Panc1 (cell line): ENCODE data around the gene HJURP. TPM values are rescaled to one million over a fixed set of nuclear protein-coding genes. Genes with fewer than 3 reads are reported as not detected.

Experiments
- ATAC-seq: fragments of 200-7000 bp; cut with Tn5 transposase; 2 replicates; pipeline ENCODE4 v1.9.1; 2020; ENCODE audit warnings: mild to moderate bottlenecking, moderate library complexity
- BruUV-seq: library from RNA; stranded (reverse); fragments of 400-500 nt; replicated peaks from 2 replicates; lab custom pipeline; 2021; lab: Mats Ljungman, UMichigan
- CTCF ChIA-PET: fragments of 300-600 bp; sonication (Branson Sonifier 250); formaldehyde crosslinking; loops from one replicate; lab custom pipeline; 2022; ENCODE audit warnings: antibody characterized with exemption; lab: Charles Lee
- POLR2A ChIA-PET: fragments of 300-600 bp; sonication (Branson Sonifier 250); formaldehyde crosslinking; loops from one replicate; lab custom pipeline; 2022; ENCODE audit warnings: antibody characterized with exemption; lab: Charles Lee
- DNase-seq: peaks from one replicate; pipeline ENCODE4 v3.0.0-alpha.2; 2010; ENCODE audit warnings: low read depth, low spot score
- H3K27ac ChIP-seq: 2 replicates; pipeline ENCODE4 v1.5.1; 2011; ENCODE audit warnings: mild to moderate bottlenecking, low read length, inconsistent platforms
- H3K27me3 ChIP-seq: fragments of 200-500 bp; sonication (Bioruptor generic); 2 replicates; pipeline ENCODE4 v1.6.0; 2014; ENCODE audit warnings: low read length, inconsistent platforms; ENCODE audit not compliant: control insufficient read depth, insufficient read depth
- H3K36me3 ChIP-seq: fragments of 200-500 bp; sonication (Bioruptor generic); 2 replicates; pipeline ENCODE4 v1.5.1; 2014; ENCODE audit warnings: inconsistent platforms, mild to moderate bottlenecking, low read length, moderate library complexity; ENCODE audit not compliant: control insufficient read depth, insufficient read depth
- H3K4me1 ChIP-seq: 2 replicates; pipeline ENCODE4 v1.5.1; 2011; ENCODE audit warnings: inconsistent platforms, mild to moderate bottlenecking, low read length, moderate library complexity; ENCODE audit not compliant: control insufficient read depth, insufficient read depth
- H3K4me3 ChIP-seq, 2 experiments: 2 replicates each; pipeline ENCODE4 v1.5.1; 2011 to 2012; ENCODE audit warnings: low read depth in 2 of 2, low read length in 2 of 2, mild to moderate bottlenecking in 2 of 2, inconsistent platforms in 1 of 2, moderate library complexity in 1 of 2
- H3K9me3 ChIP-seq: fragments of 200-500 bp; sonication (Bioruptor generic); 2 replicates; pipeline ENCODE4 v1.5.1; 2014; ENCODE audit warnings: low read depth, mild to moderate bottlenecking, inconsistent platforms, low read length, moderate library complexity; ENCODE audit not compliant: control insufficient read depth, insufficient read depth
- POLR2AphosphoS5 ChIP-seq: IDR thresholded peaks from 2 replicates; pipeline ENCODE4 v1.6.1; 2012; ENCODE audit warnings: mild to moderate bottlenecking, low read depth, low read length, moderate library complexity
- SIN3A ChIP-seq: IDR thresholded peaks from 2 replicates; pipeline ENCODE4 v1.6.1; 2012; ENCODE audit warnings: low read depth, mild to moderate bottlenecking, low read length, moderate library complexity, borderline replicate concordance; ENCODE audit not compliant: insufficient read depth
- TCF7L2 ChIP-seq: IDR thresholded peaks from 2 replicates; pipeline ENCODE4 v1.6.1; 2011; ENCODE audit warnings: mild to moderate bottlenecking, low read depth, low read length, inconsistent platforms
- in situ Hi-C: cut with HindIII; loops from 2 replicates; pipeline ENCODE4 v1.10.0; 2016; ENCODE audit warnings: low sequenced_read_pairs, low pct_unique_long_range_greater_than_20kb
- intact Hi-C: fragments of 100-400 bp; cut with micrococcal nuclease; formaldehyde crosslinking; loops from one replicate; pipeline ENCODE4 v1.10.0; 2022; ENCODE audit not compliant: unreplicated experiment
- total RNA-seq: library from RNA; stranded (reverse); gene quantifications from one replicate; pipeline ENCODE4 v1.2.1, GENCODE V29; 2021; ENCODE audit not compliant: unreplicated experiment
- TF ChIP-seq, protein P1 (sequence below), 2 experiments: IDR thresholded peaks; 2 replicates each; pipeline ENCODE4 v1.6.1; 2011 to 2012; ENCODE audit warnings: low read depth in 2 of 2, control low read depth in 1 of 2, low read length in 1 of 2, mild to moderate bottlenecking in 1 of 2, moderate library complexity in 1 of 2; ENCODE audit not compliant: insufficient read depth in 1 of 2
- TF ChIP-seq, protein P2 (sequence below): fragments of 450-650 bp; IDR thresholded peaks from 2 replicates; pipeline ENCODE4 v1.5.1; 2017; ENCODE audit warnings: mild to moderate bottlenecking

The HJURP gene
- total RNA-seq, 1 experiment from 2014 or later, result 87.0 TPM

DNA sequence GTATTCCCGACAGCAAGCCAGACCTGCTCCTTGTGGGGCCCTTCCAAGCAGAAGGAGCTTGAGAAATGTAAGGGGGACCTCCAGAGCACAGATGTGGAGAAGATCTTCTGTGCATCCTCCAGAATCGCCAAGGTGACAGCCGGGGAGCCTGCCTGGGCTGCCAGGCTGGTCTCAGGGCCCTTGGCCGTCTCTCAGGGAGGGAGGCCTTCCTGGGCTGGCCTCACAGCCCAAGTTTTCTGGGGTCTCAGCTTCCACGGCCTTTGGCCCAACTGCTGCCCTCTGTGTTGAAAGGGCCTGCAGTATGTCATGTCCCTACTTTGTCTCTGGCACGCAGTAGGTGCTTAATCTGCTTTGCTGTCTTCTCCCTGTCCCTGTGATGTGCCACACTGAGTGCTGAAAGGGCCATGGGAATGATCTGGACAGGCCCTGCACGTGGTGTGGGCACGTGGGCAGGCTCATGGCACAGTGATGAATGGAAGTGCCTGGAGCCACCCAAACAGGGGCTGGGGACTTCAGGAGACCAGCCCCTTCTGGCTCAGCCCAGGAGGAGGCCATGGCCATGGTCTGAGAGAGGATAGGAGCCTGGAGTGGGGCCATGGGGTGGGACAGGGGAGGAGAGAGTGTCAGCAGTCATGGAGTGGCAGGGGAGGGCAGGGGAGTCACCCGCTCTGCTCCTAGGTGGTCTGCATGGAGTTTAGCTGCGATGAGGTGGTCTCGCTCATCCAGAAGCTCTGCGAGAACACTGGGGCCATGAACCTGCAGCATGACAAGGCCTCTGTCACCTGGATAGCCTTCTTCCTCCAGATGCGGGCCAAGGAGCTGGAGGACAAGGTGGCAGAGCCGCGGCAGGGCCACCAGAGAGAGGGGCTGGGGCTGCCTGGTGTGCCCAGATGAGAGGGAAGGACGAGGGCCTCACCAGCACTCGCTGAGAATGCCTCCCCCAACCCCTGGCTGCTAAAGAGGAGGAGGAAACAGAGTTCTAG is 35.4 kb downstream of the HJURP start:
- Histone ChIP-seq H3K27me3 (no peaks in the 10 kb centered on the region), H3K9me3 (no peaks in the 10 kb centered on the region), H3K27ac (no peak overlapping the region), H3K36me3 (no peaks in the 10 kb centered on the region), H3K4me1 (no peaks in the 10 kb centered on the region), H3K4me3 (no peak overlapping the region)
- ATAC-seq (no peak), DNase-seq (no peak)
- in situ Hi-C loops (no loop called here), intact Hi-C loops (no loop called here)
- ChIA-PET POLR2A (no interaction called here), CTCF (no interaction called here)
- TF ChIP-seq, protein P1, sequence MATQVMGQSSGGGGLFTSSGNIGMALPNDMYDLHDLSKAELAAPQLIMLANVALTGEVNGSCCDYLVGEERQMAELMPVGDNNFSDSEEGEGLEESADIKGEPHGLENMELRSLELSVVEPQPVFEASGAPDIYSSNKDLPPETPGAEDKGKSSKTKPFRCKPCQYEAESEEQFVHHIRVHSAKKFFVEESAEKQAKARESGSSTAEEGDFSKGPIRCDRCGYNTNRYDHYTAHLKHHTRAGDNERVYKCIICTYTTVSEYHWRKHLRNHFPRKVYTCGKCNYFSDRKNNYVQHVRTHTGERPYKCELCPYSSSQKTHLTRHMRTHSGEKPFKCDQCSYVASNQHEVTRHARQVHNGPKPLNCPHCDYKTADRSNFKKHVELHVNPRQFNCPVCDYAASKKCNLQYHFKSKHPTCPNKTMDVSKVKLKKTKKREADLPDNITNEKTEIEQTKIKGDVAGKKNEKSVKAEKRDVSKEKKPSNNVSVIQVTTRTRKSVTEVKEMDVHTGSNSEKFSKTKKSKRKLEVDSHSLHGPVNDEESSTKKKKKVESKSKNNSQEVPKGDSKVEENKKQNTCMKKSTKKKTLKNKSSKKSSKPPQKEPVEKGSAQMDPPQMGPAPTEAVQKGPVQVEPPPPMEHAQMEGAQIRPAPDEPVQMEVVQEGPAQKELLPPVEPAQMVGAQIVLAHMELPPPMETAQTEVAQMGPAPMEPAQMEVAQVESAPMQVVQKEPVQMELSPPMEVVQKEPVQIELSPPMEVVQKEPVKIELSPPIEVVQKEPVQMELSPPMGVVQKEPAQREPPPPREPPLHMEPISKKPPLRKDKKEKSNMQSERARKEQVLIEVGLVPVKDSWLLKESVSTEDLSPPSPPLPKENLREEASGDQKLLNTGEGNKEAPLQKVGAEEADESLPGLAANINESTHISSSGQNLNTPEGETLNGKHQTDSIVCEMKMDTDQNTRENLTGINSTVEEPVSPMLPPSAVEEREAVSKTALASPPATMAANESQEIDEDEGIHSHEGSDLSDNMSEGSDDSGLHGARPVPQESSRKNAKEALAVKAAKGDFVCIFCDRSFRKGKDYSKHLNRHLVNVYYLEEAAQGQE (IDR thresholded peaks at IDR 0.05; ENCODE audit: insufficient read depth in 1 of 2, low read depth in 2 of 2, low read length in 1 of 2), result no peak
- TF ChIP-seq SIN3A (no peak), TCF7L2 (no peak), POLR2AphosphoS5 (no peak)
- TF ChIP-seq, protein P2, sequence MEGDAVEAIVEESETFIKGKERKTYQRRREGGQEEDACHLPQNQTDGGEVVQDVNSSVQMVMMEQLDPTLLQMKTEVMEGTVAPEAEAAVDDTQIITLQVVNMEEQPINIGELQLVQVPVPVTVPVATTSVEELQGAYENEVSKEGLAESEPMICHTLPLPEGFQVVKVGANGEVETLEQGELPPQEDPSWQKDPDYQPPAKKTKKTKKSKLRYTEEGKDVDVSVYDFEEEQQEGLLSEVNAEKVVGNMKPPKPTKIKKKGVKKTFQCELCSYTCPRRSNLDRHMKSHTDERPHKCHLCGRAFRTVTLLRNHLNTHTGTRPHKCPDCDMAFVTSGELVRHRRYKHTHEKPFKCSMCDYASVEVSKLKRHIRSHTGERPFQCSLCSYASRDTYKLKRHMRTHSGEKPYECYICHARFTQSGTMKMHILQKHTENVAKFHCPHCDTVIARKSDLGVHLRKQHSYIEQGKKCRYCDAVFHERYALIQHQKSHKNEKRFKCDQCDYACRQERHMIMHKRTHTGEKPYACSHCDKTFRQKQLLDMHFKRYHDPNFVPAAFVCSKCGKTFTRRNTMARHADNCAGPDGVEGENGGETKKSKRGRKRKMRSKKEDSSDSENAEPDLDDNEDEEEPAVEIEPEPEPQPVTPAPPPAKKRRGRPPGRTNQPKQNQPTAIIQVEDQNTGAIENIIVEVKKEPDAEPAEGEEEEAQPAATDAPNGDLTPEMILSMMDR, result no peak
- BruUV-seq, result no TSS peak

DNA sequence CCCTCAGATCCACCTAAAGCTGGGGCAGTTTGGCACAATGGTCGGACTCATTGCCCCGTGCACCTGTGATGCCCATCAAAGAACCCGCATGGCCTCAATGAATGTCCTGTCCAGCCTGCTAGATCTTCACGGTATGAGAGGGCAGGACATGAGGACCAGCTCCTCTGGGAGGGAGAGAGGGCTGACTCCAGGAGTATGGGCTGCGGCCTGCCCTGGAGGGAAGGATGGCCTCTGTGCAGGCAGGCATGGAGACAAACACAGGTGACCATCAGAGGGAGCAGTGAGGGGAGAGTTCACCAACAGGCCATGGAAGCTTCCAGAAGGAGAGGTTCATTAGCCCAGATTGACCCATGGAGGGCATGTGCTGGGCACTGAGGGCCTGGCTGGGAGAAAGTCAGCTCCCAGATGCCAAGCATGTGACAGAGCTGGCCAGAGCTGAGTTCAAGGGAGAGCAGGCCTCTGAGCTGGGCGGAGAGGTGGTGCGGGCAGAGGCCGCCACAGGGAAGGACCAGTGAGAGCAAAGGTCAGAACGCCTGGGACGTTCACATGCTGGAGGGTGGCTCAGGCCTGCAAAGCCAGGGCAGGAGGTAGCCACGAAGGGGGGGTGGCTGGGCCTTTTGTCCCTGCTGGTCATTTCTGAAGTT is 36.2 kb downstream of the HJURP start:
- ChIA-PET POLR2A (no interaction called here), CTCF (no interaction called here)
- no peak overlapping the region for H3K4me3 ChIP-seq
- no peaks in the 10 kb centered on the region for H3K4me1 ChIP-seq
- H3K27me3 ChIP-seq, result no peaks in the 10 kb centered on the region
- in situ Hi-C loops, result no loop called here
- ATAC-seq (no peak), DNase-seq (no peak)
- TF ChIP-seq POLR2AphosphoS5 (no peak), TCF7L2 (no peak), SIN3A (no peak)
- TF ChIP-seq, protein P1 (IDR thresholded peaks at IDR 0.05; ENCODE audit: insufficient read depth in 1 of 2, low read depth in 2 of 2, low read length in 1 of 2), result no peak
- TF ChIP-seq, protein P2, result no peak
- H3K9me3 ChIP-seq, result no peaks in the 10 kb centered on the region
- no peaks in the 10 kb centered on the region for H3K36me3 ChIP-seq
- BruUV-seq, result no TSS peak
- no peak overlapping the region for H3K27ac ChIP-seq
- intact Hi-C loops, result no loop called here
